ENCODE data around the gene ALDH3B1. TPM values are rescaled to one million over a fixed set of nuclear protein-coding genes. Genes with fewer than 3 reads are reported as not detected.

ALDH3B1 gene
- total and polyA plus RNA-seq, 9 of the 15 experiments (the other 6 are each of a cell fraction or from before 2014, with no cell fraction given), result 0.01 to 0.35 (median 0.07) TPM; not detected in 2

- TF ChIP-seq FOXP4 (CRISPR knock-in tag; IDR thresholded peaks at IDR 0.05; ENCODE audit: borderline replicate concordance) (no peak), ZBTB33 (CRISPR knock-in tag; IDR thresholded peaks at IDR 0.05) (no peak), CEBPG (CRISPR knock-in tag; IDR thresholded peaks at IDR 0.05) (no peak), CEBPG (tag; conservative IDR thresholded peaks at IDR 0.05 in 1 of 2, IDR thresholded peaks at IDR 0.05 in 1 of 2) (peak in 1 of 2 experiments; percentile 28; a peak in 1 of 4 replicates), SOX6 (IDR thresholded peaks at IDR 0.05) (no peak), SP1 (CRISPR knock-in tag; IDR thresholded peaks at IDR 0.05) (no peak), GATAD2B (IDR thresholded peaks at IDR 0.05; ENCODE audit: borderline replicate concordance) (no peak), XRCC3 (IDR thresholded peaks at IDR 0.05) (no peak), ATF7 (IDR thresholded peaks at IDR 0.05) (no peak), SIRT6 (IDR thresholded peaks at IDR 0.05; ENCODE audit: low read depth, low read length) (no peak), ZBTB9 (CRISPR knock-in tag; IDR thresholded peaks at IDR 0.05) (no peak), KAT8 (IDR thresholded peaks at IDR 0.05; ENCODE audit: low read depth) (no peak), KDM2B (CRISPR knock-in tag; IDR thresholded peaks at IDR 0.05) (no peak), TOE1 (IDR thresholded peaks at IDR 0.05; ENCODE audit: borderline replicate concordance) (no peak), TOE1 (CRISPR knock-in tag; IDR thresholded peaks at IDR 0.05; ENCODE audit: borderline replicate concordance, low read depth) (no peak), ZNF699 (CRISPR knock-in tag; IDR thresholded peaks at IDR 0.05; ENCODE audit: insufficient replicate concordance) (no peak), PATZ1 (CRISPR knock-in tag; IDR thresholded peaks at IDR 0.05; ENCODE audit: borderline replicate concordance) (no peak)
These were observed 66.4 kb downstream of the ALDH3B1 start (continued) for GRCh38 chr11:68076371-68077042.

Measured in K562 (cell line).